HG03045 (cell line): ENCODE measurements around the gene SPIN2A.
"Not testable (repeated sequence)": the region's sequence is repeated elsewhere in the genome, so short reads cannot be mapped to it uniquely, and the experiment has no call there.

ENCODE experiments used
- ATAC-seq: cut with Tn5 transposase; IDR thresholded peaks from one replicate; pipeline ENCODE4 v1.9.1; 2021; ENCODE audit warnings: mild to moderate bottlenecking, moderate library complexity; ENCODE audit not compliant: unreplicated experiment

SPIN2A gene

GRCh38 chrX:57103489-57103888, 33.7 kb downstream of the SPIN2A start:
- ATAC-seq, result no peak

- ATAC-seq, result not testable (repeated sequence)
Measured at GRCh38 chrX:57102918-57103317, 34.3 kb downstream of the SPIN2A start.
